ENCODE results near the gene ABI3BP. TPM values are rescaled to one million over a fixed set of nuclear protein-coding genes. Genes with fewer than 3 reads are reported as not detected.

Gene ABI3BP
- total RNA-seq, 1 experiment from 2014 or later = 0.28 TPM

GRCh38 chr3:100999160-100999559 lies 5.9 kb upstream of the ABI3BP start:
- no peak overlapping the region for H3T11ph ChIP-seq (ENCODE audit: low read length)
- no peak overlapping the region for H2BK20ac ChIP-seq (ENCODE audit: low read depth, low read length, poor library complexity, severe bottlenecking)
- H3K27ac ChIP-seq (ENCODE audit: insufficient read length, low read depth, low read length) = no peak overlapping the region
- no peak overlapping the region for H2BK5ac ChIP-seq (ENCODE audit: insufficient read length, low read length)
- H3K18ac ChIP-seq (ENCODE audit: insufficient read length, low read depth, low read length) = no peak overlapping the region
- no peak overlapping the region for H3K14ac ChIP-seq (ENCODE audit: insufficient read depth, low read length)
- H3K4me1 Mint-ChIP-seq = no peaks in the 10 kb centered on the region
- no CpG with 5 or more reads among the region's 2 CpGs for WGBS (ENCODE audit: extremely low coverage, insufficient read length, low lambda C conversion rate)
- H3K27me3 ChIP-seq (ENCODE audit: insufficient read depth, low read length) = no peaks in the 10 kb centered on the region
- H3K79me2 ChIP-seq (ENCODE audit: insufficient read depth, low read length) = no peaks in the 10 kb centered on the region
- H3K9me3 Mint-ChIP-seq = peaks cover 4 to 6% of the 10 kb centered on the region in 2 experiments
- H4K5ac ChIP-seq (ENCODE audit: insufficient read length, low read depth, low read length) = no peak overlapping the region
- H3K27ac Mint-ChIP-seq = no peak overlapping the region; a peak in 2 of 7 replicates
- H4K91ac ChIP-seq (ENCODE audit: insufficient read length, low read depth, low read length) = no peak overlapping the region
- DNase-seq = no peak
- H2AFZ ChIP-seq (ENCODE audit: low read length) = no peak overlapping the region
- no peaks in the 10 kb centered on the region for H3K9me3 ChIP-seq (ENCODE audit: control insufficient read depth, low read depth, low read length)
- H3K79me1 ChIP-seq (ENCODE audit: insufficient read depth, low read depth, low read length, poor library complexity, severe bottlenecking) = no peaks in the 10 kb centered on the region
- no peak overlapping the region for H2BK120ac ChIP-seq (ENCODE audit: low read depth, low read length, poor library complexity, severe bottlenecking)
- peaks cover 0 to 2% (median 0%) of the 10 kb centered on the region in 3 experiments; a peak in 2 of 7 replicates for H3K36me3 Mint-ChIP-seq (ENCODE audit: insufficient read depth in 1 of 3, low read depth in 3 of 3)
- H4K20me1 ChIP-seq (ENCODE audit: control insufficient read depth, insufficient read depth, insufficient read length) = no peaks in the 10 kb centered on the region
- no peak overlapping the region for H3K56ac ChIP-seq (ENCODE audit: insufficient read length, low read depth, low read length)
- H2BK15ac ChIP-seq (ENCODE audit: low read depth, low read length) = no peak overlapping the region
- no peak overlapping the region for H3K4ac ChIP-seq (ENCODE audit: low read depth, low read length)
- no peak overlapping the region for H3K9ac ChIP-seq (ENCODE audit: extremely low read depth, insufficient read length, low read length)
- no peak overlapping the region for H3K4me3 Mint-ChIP-seq
- no peaks in the 10 kb centered on the region for H3K23me2 ChIP-seq (ENCODE audit: insufficient read length, low read depth, low read length, poor library complexity, severe bottlenecking)
- H3K4me1 ChIP-seq (ENCODE audit: insufficient read depth, low read length) = no peaks in the 10 kb centered on the region
- H2AK5ac ChIP-seq (ENCODE audit: insufficient read length, low read length) = no peak overlapping the region
- H2BK12ac ChIP-seq (ENCODE audit: insufficient read length, low read depth, low read length) = no peak overlapping the region
- no peak overlapping the region for H3K4me2 ChIP-seq (ENCODE audit: insufficient read depth, insufficient read length, low read length)
- no peak for TF ChIP-seq CTCF (conservative IDR thresholded peaks at IDR 0.05)
- no peaks in the 10 kb centered on the region; the same call in none of the 2 replicates for H3K27me3 Mint-ChIP-seq (ENCODE audit: low read depth)
- H4K8ac ChIP-seq (replicated peaks; ENCODE audit: insufficient read length, low read depth, low read length) = no peak overlapping the region
- H3K23ac ChIP-seq (ENCODE audit: insufficient read length, low read depth, low read length) = no peak overlapping the region

Measured in H9 (cell line).